Mucosa of rectum (tissue), 2 donors: ENCODE data around the gene RPTOR.

Experiments used
- H3K27ac ChIP-seq, 2 donors: one replicate each; pipeline ENCODE4 v1.7.0; 2013; ENCODE audit warnings: inconsistent platforms in 2 of 2, low read depth in 2 of 2, low read length in 2 of 2
- H3K27me3 ChIP-seq, 2 donors: one replicate each; pipeline ENCODE4 v1.7.0; 2013; ENCODE audit warnings: low read length in 2 of 2; ENCODE audit not compliant: control insufficient read depth in 2 of 2, insufficient read depth in 2 of 2
- H3K36me3 ChIP-seq, 2 donors: one replicate each; pipeline ENCODE4 v1.7.0; 2013; ENCODE audit warnings: low read length in 2 of 2; ENCODE audit not compliant: control insufficient read depth in 2 of 2, insufficient read depth in 2 of 2
- H3K4me1 ChIP-seq, 2 donors: one replicate each; pipeline ENCODE4 v1.7.0; 2013; ENCODE audit warnings: low read length in 2 of 2, mild to moderate bottlenecking in 1 of 2; ENCODE audit not compliant: control insufficient read depth in 2 of 2, insufficient read depth in 2 of 2
- H3K4me3 ChIP-seq, 2 donors: one replicate each; pipeline ENCODE4 v1.7.0; 2013; ENCODE audit warnings: low read length in 2 of 2
- H3K9ac ChIP-seq, 2 donors: one replicate each; pipeline ENCODE4 v1.7.0; 2013; ENCODE audit warnings: low read length in 2 of 2, low read depth in 1 of 2, mild to moderate bottlenecking in 1 of 2
- H3K9me3 ChIP-seq, 2 donors: one replicate each; pipeline ENCODE4 v1.7.0; 2013; ENCODE audit warnings: low read length in 2 of 2; ENCODE audit not compliant: control insufficient read depth in 2 of 2
- donor health status: healthy.
- donor health status: Normal muscosa, but diverticular disease.

Gene RPTOR

DNA sequence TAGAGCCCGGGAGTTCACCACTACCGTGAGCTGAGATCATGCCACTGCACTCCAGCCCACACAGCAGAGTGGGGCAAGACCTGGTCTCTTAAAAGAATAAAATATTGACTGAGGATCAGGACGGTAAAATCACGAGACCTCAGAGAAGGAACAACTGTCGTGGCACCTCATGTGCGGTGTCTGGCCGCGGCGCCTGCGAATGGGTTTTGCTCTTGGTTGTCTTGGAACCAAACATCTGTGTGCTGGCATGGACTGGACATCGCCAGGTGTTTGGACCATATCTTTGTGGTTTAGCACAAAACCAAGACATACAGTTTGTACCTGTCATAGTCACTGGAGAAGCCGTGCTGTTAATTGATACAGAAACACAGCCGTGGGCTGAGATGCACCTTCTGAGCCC is 234.1 kb downstream of the RPTOR start:
- H3K9me3 ChIP-seq: no peaks in the 10 kb centered on the region
- no peak overlapping the region for H3K4me3 ChIP-seq
- H3K36me3 ChIP-seq: peaks cover 3 to 5% of the 10 kb centered on the region in 2 donors
- no peaks in the 10 kb centered on the region for H3K27me3 ChIP-seq
- H3K9ac ChIP-seq: no peak overlapping the region
- H3K4me1 ChIP-seq: peaks cover 0 to 2% of the 10 kb centered on the region in 2 donors
- no peak overlapping the region for H3K27ac ChIP-seq

GRCh38 chr17:80779336-80779735 is 234.7 kb downstream of the RPTOR start:
- peaks cover 3 to 5% of the 10 kb centered on the region in 2 donors for H3K36me3 ChIP-seq
- H3K27me3 ChIP-seq: no peaks in the 10 kb centered on the region
- no peak overlapping the region for H3K4me3 ChIP-seq
- no peak overlapping the region for H3K9ac ChIP-seq
- H3K27ac ChIP-seq: no peak overlapping the region
- H3K4me1 ChIP-seq: peaks cover 0 to 2% of the 10 kb centered on the region in 2 donors
- no peaks in the 10 kb centered on the region for H3K9me3 ChIP-seq

DNA sequence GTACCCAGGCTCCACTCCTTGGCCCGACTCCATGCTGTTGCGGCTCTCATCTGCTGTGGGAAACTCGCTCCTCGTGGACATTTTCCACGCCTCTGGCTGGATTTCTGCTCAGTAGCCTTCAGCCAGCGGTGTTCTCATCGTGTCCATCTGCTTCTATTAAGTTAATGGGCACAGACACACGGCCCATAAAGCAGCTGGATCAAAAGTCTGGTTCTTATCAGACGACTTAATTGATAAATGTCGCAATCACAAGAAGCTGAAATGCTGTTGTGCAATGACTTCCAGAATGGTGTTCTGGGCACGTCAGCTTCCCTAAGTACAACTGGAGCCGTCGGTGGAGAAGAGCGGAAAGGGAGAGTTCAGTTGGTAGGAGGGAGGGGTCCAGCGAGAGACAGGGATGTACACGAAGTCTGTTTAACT is 235.3 kb downstream of the RPTOR start:
- H3K27me3 ChIP-seq: no peaks in the 10 kb centered on the region
- no peak overlapping the region for H3K27ac ChIP-seq
- H3K4me1 ChIP-seq: peaks cover 0 to 2% of the 10 kb centered on the region in 2 donors
- H3K9ac ChIP-seq: no peak overlapping the region
- H3K9me3 ChIP-seq: no peaks in the 10 kb centered on the region
- H3K36me3 ChIP-seq: peaks cover 0 to 3% of the 10 kb centered on the region in 2 donors
- no peak overlapping the region for H3K4me3 ChIP-seq

GRCh38 chr17:80780381-80781198 is 236.0 kb downstream of the RPTOR start:
- peak overlapping the region in 1 of 2 donors; percentile 32 for H3K27ac ChIP-seq
- H3K9me3 ChIP-seq: no peaks in the 10 kb centered on the region
- H3K9ac ChIP-seq: no peak overlapping the region
- H3K27me3 ChIP-seq: no peaks in the 10 kb centered on the region
- no peak overlapping the region for H3K4me3 ChIP-seq
- H3K4me1 ChIP-seq: peaks cover 0 to 2% of the 10 kb centered on the region in 2 donors
- peaks cover 0 to 3% of the 10 kb centered on the region in 2 donors for H3K36me3 ChIP-seq

DNA sequence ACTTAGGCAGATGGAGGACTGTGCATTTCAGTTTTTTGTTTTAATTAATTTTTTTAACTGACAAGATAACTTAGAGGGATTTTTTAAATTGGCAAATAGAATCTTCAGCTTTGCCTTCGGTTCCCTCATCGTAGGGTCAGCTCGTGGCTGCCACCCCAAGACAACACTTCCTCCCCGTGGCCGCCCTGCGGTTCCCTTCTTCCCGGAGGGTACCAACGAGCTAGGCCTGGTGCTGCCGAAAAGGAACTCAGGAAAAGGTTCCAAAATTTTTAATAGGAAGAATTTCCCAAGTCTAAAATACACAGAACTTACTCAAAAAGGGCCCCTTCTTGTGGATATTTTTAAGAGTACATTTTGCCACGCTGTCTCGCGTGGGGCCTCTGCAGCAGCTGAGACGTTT is 236.6 kb downstream of the RPTOR start:
- Histone ChIP-seq H3K27me3 (no peaks in the 10 kb centered on the region), H3K4me1 (peaks cover 0 to 2% of the 10 kb centered on the region in 2 donors), H3K4me3 (no peak overlapping the region), H3K36me3 (peaks cover 0 to 3% of the 10 kb centered on the region in 2 donors), H3K9me3 (no peaks in the 10 kb centered on the region), H3K27ac (no peak overlapping the region), H3K9ac (no peak overlapping the region)

- H3K9ac ChIP-seq: no peak overlapping the region
- no peaks in the 10 kb centered on the region for H3K27me3 ChIP-seq
- no peak overlapping the region for H3K27ac ChIP-seq
- no peak overlapping the region for H3K4me3 ChIP-seq
- peaks cover 0 to 3% of the 10 kb centered on the region in 2 donors for H3K36me3 ChIP-seq
- H3K9me3 ChIP-seq: no peaks in the 10 kb centered on the region
- peaks cover 0 to 2% of the 10 kb centered on the region in 2 donors for H3K4me1 ChIP-seq
Observed at GRCh38 chr17:80781807-80782277, 237.2 kb downstream of the RPTOR start.

DNA sequence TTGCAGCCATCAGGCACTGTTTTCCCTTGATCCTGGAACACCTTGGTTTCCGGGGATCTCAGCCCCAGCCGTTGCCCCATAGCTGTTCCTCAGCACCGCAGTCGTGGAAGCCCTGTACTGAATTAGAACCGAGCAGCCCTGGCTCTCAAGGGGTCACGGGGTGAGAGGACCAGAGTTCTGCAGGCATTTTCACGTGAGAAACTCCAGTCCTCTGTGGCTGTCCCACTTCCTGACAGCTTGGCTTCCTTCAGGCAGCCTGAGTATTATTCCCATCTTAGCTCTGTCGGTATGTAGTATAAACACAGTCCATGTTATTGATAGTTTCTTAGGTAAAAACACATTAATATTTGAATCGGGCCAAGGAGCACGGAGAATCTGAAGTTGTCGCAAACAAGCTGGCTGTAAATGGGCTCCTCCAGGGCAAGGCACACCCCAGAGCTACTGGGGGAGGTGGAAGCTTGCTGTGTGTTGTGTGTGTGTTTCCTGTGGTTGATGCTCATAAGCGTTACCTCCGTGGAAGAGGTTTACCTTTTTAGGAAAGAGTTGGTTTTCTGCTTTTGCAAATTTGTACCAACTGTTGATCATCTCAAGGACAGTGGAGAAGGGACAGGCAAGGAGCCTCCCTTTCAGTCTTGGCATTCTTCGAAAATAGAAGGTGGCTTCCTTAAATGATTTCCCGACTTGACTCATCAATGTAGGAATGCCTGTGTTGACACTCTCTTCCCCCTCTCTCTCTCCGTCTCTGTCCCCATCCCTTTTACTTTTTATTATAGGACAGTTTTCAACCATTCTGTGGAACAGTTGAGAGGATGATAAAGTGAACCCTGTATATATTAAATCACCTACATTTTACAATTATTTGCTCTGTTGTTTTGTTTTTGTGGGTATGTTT is 238.1 kb downstream of the RPTOR start:
- H3K27ac ChIP-seq: peak overlapping the region in 1 of 2 donors; percentile 0
- no peak overlapping the region for H3K9ac ChIP-seq
- no peaks in the 10 kb centered on the region for H3K9me3 ChIP-seq
- H3K4me1 ChIP-seq: peaks cover 0 to 2% of the 10 kb centered on the region in 2 donors
- no peaks in the 10 kb centered on the region for H3K27me3 ChIP-seq
- peaks cover 0 to 3% of the 10 kb centered on the region in 2 donors for H3K36me3 ChIP-seq
- H3K4me3 ChIP-seq: no peak overlapping the region

DNA sequence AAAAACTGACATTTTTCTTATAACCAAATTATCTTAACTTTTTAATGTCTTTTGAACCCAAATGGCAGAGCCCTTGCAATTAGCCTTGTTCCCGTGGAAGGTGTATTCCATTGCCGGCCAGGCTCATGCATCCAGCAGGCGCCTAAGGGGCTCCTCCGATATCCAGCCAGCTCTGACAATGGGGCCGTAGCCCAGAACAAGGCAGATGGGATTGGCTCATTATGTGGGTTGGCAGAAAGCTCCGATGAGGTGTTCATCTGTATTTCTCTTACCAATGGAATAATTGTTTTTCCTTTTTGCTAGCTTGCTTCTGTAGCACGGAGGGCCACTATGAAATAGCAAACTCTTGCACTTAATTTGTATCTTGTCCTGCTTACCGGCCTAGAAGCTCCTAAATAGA is 238.8 kb downstream of the RPTOR start:
- Histone ChIP-seq H3K27ac (no peak overlapping the region), H3K4me3 (no peak overlapping the region), H3K9me3 (no peaks in the 10 kb centered on the region), H3K27me3 (no peaks in the 10 kb centered on the region), H3K9ac (no peak overlapping the region), H3K4me1 (peaks cover 0 to 2% of the 10 kb centered on the region in 2 donors), H3K36me3 (no peaks in the 10 kb centered on the region)

GRCh38 chr17:80783971-80784370 is 239.3 kb downstream of the RPTOR start:
- Histone ChIP-seq H3K9ac (no peak overlapping the region), H3K36me3 (no peaks in the 10 kb centered on the region), H3K27ac (no peak overlapping the region), H3K4me3 (no peak overlapping the region), H3K4me1 (peaks cover 0 to 2% of the 10 kb centered on the region in 2 donors), H3K9me3 (no peaks in the 10 kb centered on the region), H3K27me3 (no peaks in the 10 kb centered on the region)
